NB4 (cell line): ENCODE measurements around the gene MRI1.

ENCODE experiments used
- MYC ChIP-seq: IDR thresholded peaks from 2 replicates; pipeline ENCODE4 v1.6.1; 2011; ENCODE audit warnings: low read depth, low read length
- POLR2A ChIP-seq: IDR thresholded peaks from 2 replicates; pipeline ENCODE4 v1.6.1; 2011; ENCODE audit warnings: mild to moderate bottlenecking; ENCODE audit not compliant: insufficient read length; ENCODE audit errors: extremely low read depth
- TF ChIP-seq, protein P1 (sequence below): IDR thresholded peaks from one replicate; pipeline ENCODE4 v1.5.1; 2012; ENCODE audit warnings: low read depth, low read length
- TF ChIP-seq, protein P2 (sequence below): IDR thresholded peaks from 2 replicates; pipeline ENCODE4 v1.6.1; 2011; ENCODE audit warnings: low read depth, low read length

GRCh38 chr19:13797870-13798269, 33.5 kb downstream of the MRI1 start:
- TF ChIP-seq, protein P1, sequence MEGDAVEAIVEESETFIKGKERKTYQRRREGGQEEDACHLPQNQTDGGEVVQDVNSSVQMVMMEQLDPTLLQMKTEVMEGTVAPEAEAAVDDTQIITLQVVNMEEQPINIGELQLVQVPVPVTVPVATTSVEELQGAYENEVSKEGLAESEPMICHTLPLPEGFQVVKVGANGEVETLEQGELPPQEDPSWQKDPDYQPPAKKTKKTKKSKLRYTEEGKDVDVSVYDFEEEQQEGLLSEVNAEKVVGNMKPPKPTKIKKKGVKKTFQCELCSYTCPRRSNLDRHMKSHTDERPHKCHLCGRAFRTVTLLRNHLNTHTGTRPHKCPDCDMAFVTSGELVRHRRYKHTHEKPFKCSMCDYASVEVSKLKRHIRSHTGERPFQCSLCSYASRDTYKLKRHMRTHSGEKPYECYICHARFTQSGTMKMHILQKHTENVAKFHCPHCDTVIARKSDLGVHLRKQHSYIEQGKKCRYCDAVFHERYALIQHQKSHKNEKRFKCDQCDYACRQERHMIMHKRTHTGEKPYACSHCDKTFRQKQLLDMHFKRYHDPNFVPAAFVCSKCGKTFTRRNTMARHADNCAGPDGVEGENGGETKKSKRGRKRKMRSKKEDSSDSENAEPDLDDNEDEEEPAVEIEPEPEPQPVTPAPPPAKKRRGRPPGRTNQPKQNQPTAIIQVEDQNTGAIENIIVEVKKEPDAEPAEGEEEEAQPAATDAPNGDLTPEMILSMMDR, result no peak
- TF ChIP-seq MYC, result no peak
- TF ChIP-seq POLR2A, result no peak
- TF ChIP-seq, protein P2, sequence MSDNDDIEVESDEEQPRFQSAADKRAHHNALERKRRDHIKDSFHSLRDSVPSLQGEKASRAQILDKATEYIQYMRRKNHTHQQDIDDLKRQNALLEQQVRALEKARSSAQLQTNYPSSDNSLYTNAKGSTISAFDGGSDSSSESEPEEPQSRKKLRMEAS, result no peak
